ENCODE data around the gene CA7.

DNA sequence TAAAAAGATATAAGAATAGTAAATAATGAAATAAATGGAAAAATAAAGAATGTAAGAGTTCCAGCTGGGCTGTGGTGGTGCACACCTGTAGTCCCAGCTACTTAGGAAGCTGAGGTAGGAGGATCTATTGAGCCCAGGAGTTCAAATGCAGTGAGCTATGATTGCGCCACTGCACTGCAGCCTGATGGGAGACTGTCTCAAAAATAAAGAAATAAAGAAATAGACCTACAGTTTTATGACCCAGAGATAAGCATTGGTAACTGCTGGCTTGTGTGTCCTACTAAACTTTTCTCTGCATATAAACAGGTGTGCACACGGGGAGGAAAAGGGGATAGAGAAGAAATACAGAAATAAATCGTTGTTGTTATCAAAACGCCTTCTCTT lies 28.3 kb downstream of the CA7 start:
- TF ChIP-seq, protein P1, sequence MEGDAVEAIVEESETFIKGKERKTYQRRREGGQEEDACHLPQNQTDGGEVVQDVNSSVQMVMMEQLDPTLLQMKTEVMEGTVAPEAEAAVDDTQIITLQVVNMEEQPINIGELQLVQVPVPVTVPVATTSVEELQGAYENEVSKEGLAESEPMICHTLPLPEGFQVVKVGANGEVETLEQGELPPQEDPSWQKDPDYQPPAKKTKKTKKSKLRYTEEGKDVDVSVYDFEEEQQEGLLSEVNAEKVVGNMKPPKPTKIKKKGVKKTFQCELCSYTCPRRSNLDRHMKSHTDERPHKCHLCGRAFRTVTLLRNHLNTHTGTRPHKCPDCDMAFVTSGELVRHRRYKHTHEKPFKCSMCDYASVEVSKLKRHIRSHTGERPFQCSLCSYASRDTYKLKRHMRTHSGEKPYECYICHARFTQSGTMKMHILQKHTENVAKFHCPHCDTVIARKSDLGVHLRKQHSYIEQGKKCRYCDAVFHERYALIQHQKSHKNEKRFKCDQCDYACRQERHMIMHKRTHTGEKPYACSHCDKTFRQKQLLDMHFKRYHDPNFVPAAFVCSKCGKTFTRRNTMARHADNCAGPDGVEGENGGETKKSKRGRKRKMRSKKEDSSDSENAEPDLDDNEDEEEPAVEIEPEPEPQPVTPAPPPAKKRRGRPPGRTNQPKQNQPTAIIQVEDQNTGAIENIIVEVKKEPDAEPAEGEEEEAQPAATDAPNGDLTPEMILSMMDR (IDR thresholded peaks at IDR 0.05 in 4 of 5, conservative IDR thresholded peaks at IDR 0.05 in 1 of 5) = no peak
- no peak for TF ChIP-seq POLR2A (IDR thresholded peaks at IDR 0.05)

All from gastrocnemius medialis (tissue), 4 donors.